Renal pelvis (tissue), 4 donors: Measurements from ENCODE around the gene FGFR3. TPM values are rescaled to one million over a fixed set of nuclear protein-coding genes. Genes with fewer than 3 reads are reported as not detected.

Source experiments
- DNase-seq: peaks from one replicate; pipeline ENCODE4 v3.0.0-alpha.2; 2013
- polyA plus RNA-seq, 3 donors: library from polyadenylated mRNA; unstranded; fragments of 120-200 nt; gene quantifications; one replicate each; pipeline ENCODE4 v1.2.1, GENCODE V29; 2013; ENCODE audit not compliant: insufficient read length in 3 of 3

Gene FGFR3
- polyA plus RNA-seq, 3 donors = 106 to 147 (median 144) TPM

DNA sequence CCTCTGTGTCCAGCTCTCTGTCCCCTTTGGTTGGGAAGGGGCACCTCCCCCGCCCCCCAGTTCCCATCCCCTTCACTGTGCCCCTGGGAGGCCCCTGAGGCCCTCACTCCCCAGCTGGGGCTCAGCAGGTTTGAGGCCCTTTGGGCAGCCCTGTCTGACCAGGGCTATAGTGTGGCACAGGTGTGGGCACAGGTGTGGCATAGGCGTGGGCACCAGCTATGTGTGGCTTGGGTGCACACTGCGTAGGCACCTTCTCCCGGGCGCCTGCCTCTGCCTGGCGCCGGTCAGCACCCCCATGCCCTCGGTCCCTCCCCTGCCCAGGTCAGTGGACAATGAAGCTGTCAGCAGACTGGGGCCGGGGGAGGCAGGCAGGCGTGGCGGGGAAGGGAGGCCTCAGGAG lies 7.5 kb upstream of the FGFR3 start:
- DNase-seq = no peak

DNA sequence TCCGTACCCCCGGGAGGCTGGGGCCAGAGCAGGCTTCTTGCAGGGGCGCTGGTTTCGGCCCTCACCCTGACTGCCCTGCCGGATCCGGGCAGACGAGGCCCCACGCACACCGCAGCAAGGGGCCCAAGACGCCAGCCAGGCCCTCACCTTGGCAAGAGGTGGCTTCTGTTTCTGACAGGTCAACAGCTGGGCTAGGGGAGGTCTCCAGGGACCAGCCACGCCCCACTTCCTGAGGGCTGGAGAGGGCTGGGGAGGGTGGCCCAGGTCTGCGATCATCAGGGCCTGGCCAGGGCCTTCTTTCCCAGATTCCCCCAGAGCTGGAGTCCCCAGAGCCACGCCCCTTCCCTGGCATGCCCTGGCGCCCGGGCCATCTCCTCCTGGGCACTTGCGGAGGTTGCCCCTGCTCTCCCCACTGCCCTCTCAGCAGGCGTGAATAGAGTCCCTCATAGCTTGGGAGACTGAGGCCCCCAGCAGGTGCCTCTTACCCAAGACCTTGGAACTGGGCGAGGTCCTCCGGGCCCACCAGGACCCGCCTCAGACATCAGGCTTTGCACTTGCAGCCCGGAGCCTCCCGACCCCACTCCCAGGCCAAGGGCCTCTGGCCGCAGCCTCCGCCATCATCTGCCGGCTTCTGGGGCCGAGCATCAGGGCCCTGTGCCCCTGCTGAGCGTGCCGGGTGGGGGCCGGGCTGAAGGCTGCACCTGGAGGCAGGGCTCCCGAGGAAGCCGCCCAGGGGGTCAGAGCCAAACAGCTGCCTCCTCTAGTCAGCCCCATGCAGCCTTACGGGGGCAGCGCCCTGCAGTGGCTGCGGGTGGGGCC lies 6.3 kb upstream of the FGFR3 start:
- DNase-seq = no peak

DNA sequence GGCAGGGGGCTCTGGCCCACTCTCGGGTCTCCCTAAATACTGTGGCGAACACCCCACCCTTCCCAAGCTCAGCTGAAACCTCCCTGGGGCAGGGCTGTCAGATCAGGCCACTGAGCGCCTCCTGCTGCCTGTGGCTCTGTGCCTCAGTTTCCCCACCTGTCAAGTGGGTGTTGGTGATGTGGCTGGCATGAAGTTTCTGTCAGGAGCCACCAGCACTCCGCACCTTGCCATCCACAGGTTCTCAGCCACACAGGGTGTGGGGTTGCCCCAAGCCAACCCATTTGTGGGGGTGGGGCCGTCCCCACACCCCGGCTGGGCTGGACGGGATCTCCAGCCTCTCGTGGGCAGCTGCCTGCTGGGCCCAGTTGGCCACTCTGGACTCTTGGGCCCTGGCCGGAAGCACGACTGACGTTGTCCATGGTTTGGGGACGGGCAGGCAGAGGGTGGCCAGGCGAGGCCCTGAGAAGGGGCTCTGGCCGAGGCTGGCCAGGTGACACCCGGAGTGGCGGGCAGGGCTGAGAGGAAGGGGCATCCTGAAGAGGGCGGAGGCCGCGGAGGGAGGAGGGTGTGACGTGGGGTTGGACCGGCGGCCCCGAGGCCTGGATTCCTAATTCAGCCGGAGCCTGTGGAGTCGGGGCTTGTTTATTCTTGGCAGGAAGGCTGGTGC lies 5.5 kb upstream of the FGFR3 start:
- DNase-seq = no peak

DNA sequence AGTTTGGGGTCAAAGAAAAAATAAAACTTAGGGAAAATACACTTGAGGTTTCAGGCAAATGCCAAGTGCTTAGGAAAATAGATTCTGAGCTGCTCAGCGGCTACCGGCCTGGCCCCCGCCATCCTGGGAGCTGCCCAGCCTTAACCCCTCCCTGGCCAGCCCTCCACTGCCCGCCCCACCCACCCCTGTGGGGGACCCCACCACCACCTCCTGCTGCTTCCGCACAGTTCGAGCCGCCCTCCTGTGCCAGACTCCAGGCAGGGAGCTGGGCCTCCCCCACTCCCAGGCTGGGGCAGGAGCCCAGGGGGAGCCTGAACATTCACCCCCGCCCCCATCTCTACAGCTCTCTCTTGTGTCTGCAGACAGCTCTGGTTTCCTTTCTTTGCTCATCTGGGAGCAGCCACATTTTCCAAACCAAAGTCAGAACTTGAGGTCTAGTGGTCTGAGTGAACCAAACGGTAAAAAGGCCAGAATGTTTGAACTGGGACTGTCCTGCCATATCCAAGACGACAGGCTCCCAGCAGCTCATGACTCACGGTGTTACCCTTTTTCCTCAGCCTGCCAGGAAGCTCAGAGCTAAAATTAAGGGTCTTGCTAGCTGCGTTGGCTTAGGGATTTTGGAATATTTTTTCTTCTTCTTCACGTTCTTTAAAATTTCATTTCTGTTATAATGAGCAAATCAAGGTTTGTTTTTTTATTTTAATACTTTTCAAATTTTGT lies 4.7 kb upstream of the FGFR3 start:
- no peak for DNase-seq

DNA sequence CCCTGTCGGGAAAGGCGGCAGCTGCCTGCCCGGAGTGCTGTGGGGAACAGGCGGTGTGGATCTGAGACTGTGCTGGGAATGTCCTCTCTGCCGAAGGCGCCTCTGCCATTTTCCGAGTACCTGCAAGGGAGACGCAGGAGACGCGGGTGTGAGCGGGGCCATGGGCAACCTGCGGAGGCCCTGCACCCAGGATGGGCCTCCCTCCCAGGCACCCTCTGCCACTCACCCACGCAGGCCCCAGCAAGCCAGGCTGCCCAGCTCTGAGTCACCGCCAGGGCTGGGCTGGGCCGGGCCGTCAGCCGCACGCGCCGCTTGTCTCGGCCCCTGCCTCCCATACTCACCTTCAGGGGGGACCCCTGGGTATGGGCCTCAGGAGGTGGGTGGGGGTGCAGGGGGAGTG lies 3.5 kb upstream of the FGFR3 start:
- DNase-seq = no peak

DNA sequence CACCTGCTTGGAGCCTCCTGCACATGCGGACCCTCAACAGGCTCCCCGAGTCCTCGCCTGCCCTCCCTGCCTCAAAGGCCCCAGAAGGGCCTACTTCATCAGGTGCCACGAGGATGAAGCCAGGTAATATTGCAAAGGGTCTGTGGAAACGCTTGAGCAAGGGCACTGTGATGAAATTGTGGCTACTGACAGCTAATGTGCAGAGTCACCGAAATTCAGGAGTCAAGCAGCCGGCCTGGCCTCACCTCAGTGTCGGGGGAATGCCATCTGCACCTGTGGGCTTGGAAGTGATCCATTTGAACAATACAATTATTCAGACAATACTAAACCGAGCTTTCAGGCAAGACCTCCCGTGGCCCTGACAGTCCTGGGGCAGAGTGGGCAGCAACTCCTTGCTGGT lies 3.1 kb upstream of the FGFR3 start:
- no peak for DNase-seq

DNA sequence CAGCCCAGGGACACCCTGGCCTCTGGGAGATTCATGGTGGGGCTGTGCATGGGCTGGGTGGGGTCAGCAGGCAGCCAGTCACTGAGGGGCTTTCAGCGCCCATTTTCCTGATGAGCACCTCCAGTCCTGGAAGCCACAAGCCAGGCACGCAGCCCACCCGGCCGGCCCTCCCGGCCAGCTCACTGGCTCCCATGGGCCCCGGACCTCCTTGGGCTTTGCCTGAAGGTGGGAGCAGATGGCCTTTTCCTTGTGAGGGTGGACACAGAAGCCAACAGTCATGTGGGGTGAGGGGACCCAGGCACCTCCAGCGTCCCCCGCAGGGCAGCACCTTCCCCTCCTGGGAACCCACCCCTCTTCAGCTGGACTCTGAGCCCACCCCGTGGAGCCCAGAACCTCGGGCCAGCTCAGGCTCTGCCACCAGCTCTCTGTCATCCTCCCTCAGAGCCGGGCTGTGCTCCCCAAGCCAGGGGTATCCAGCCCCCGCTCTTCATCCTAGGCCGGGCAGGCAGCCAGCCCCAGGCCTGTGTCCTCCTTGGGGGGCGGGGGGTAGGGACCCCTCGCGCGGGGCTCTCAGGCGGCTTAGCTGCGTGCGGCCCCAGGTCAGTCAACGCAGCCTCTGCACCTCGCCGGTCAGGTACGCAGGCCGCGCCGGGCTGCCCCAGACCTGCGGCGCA lies 798 bp upstream of the FGFR3 start:
- DNase-seq = no peak

DNA sequence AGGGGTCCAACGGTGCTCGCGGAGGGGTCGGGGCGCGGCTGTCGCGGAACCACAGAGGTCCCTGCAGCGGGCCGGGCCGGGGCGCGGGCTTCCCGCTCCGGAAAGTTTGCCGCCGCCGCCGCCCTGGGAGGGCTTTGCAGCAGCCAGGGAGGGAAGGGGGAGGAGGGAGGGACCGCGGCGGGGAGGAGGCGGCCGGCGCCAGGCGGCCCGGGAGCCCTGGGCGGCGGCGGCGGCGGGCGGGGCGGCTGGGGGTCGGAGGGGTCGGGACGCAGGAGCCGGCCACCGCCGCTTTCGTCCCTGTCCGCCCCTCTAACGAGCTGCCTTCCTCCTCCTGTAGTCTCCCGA lies 375 bp downstream of the FGFR3 start:
- no peak for DNase-seq

DNA sequence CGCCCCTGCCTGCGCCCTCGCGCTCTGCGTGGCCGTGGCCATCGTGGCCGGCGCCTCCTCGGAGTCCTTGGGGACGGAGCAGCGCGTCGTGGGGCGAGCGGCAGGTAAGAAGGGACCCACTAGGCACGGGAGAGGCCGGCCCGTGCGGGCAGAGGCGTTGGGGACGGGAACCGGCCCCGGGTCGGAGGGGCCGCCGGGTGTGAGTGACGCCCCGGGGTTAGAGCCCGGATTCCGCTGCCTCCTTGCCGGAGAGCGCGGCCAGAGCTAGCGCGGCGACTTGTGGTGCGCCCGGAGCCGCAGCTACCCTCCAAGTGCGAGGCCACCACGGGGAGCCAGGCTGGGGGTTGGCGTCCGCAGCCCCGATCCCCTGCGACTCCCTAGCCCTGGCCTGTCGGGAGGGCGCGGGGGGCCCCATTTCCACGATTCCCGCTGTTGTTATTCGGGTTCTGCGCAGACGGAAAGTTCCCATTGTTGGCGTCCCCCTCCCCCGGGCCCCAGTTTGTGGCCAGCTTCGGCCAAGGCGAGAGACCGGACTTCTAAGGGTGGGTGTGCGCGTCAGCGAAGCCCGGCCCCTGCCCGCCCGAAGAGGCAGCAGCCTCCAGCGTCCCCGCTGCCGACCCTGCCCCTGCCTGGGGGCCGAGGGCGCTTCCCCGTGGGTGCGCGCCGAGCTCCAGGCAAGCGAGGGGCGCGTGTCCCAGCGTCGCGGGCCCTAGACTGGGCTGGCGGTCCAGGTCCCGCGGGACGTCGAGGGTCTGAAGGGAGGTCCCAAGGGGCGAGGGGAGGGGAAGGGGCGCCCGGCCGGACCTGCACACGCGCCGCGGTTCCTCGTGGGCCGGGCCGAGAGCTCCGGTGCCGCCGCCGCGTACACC lies 1.1 kb downstream of the FGFR3 start:
- DNase-seq = no peak

DNA sequence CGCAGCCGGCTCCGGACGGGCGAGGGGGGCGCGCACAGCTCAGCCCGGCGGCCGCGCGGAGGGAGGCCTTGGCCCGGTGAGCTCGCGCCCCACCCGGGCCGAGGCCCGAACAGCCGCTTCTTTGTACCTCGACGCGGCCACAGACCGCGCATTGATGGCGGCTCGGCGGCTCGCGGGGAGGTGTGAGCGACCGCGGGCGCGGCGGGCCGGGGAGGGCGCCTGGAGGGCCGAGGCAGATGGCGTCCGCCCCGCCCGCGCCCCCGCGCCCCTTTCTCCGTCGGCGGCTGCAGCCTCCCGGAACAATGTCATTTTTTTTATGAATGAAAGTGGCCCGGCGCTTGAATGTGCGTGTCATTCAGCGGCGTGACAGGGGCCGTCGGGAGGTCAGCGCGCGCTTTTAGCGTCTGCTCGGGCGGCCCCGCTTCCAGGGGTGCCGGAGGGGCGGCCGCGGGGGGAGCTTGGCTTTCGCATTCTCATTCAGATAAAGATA lies 1.8 kb downstream of the FGFR3 start:
- DNase-seq = no peak

DNA sequence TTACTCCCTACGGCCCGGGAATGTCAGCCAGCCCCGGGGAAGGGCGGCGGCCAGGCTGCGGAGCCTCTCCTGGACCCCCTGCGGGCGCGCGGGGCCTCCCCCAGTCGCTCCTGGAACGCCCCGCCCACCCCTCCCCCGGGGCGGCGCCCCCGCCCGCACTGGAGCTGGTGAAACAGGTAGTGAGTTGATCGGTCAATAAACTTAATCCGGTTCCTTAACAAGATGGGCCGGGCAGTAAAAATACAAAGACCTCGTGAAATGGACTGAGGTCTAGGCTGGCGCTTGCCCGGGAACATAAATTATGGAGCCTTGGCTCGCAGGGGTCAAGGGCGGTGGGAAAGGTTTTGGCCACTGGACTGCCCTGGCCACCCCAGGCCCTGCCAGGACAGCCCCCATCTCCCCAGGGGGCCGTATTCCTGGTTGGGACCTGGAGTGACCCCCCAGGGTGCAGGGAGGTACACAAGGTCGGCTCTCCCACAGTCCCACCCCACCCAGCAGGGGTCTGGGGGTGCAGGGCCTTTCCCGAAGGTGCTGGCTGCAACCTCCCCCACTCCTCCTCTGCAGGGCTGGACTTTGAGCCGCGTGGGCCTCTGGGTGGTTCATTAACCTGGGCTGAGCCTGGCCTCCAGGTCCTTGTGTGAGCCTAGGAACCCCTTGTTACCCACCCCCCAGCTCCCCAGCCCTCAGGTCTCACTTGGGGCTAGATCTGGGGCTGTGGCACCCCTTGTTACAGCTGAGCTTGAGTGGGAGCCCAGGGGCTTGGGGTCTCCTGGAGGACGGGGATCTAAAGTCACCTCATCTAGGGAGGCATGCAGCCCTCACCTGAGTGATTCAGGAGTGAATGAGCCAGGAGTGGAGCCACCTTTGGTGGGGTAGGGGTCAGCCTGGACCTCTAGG lies 2.5 kb downstream of the FGFR3 start:
- DNase-seq = no peak

DNA sequence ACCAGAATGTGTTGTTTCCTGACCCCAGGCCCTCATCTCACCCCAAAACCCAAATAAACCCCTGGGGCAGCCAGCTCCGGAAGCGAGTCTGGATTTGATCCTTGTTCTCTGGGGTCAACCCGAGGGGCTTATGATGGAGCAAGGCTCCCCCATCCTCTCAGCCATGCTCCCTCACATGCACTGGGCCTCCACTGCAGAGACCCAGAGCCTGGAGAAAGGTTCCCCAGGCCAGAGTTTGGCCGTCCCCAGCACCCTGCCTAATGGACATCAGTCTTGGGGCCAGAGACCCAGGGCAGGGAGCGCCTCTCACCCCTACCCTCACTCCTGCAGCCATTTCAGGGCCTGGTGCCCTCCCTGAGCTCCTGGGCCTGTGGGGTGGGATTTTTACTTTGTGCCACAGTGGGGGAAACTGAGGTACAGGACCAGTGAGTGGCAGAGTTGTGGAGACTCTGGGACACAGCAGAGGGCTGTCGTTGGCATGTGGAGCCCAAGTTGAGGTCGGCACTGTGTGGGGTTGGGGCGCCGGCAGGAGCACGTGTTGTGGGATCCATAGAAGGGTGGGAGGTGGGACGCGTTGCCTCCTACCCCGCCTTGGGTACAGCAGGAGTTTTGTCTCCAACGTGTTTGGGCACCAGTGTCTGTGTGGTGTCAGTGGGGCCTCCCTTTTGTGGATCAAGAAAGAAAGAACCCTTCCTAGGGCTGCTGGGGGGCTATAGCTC lies 3.6 kb downstream of the FGFR3 start:
- DNase-seq = no peak

DNA sequence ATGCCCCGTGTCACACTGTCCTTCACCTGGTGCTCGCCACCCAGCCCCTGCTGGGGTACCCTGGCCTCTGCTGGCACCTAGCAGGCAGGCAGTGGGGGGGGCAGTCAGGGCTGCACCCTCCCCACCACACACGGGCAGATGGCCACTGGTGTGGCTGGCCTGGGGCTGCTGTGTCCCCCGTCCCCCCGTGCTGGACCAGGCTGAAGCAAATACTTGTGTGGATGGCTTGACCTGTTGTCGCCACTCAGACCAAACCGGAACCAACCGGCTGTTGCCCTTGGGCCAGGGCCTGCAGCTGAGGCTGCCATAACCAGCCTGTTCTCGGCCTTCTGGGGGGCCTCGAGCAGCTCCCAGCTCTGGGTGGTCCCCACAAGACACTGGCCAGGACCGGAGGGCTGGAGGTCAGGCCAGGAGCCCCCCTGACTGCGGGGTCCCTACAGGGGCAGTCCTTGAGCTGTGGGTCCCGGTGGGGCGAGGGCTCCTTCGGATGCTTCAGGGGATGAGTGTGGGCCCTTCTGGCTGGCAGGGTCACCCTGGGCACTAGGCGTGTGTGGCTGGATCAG lies 4.3 kb downstream of the FGFR3 start:
- no peak for DNase-seq

DNA sequence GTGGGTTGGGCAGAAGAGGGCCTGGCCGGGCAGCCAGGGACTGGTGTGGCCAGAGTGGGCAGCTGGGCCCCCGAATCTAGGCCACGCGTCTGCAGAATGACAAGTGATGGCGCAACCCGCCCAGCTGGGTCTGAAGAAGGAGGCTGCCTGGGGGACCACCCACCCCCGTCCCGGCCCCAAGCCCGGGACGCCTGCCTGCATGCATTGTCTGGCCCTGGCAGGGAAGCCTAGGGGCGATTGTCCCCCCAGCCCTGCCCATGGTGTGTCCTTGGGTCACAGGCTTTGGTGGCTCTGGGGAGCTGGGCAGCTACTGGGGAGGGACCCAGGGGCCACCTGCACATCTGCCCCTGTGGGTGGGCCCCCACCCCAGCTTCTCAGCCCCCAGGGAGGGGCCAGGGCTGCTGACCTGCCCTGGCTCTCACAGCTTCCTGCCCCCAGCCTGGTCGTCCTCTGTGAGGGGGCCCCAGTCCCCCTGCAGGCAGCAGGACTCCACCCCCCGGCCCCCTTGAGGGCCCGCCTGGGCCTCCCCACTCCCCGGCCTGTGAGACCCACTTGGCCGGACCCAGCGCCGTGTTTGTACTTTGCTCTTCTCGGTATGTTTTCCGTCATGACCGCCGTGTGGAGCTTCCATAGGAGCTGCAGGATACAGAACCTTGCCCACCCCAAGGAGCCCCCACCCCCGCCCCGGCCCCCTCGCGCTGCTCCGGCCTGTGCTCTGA lies 4.9 kb downstream of the FGFR3 start:
- DNase-seq = no peak

DNA sequence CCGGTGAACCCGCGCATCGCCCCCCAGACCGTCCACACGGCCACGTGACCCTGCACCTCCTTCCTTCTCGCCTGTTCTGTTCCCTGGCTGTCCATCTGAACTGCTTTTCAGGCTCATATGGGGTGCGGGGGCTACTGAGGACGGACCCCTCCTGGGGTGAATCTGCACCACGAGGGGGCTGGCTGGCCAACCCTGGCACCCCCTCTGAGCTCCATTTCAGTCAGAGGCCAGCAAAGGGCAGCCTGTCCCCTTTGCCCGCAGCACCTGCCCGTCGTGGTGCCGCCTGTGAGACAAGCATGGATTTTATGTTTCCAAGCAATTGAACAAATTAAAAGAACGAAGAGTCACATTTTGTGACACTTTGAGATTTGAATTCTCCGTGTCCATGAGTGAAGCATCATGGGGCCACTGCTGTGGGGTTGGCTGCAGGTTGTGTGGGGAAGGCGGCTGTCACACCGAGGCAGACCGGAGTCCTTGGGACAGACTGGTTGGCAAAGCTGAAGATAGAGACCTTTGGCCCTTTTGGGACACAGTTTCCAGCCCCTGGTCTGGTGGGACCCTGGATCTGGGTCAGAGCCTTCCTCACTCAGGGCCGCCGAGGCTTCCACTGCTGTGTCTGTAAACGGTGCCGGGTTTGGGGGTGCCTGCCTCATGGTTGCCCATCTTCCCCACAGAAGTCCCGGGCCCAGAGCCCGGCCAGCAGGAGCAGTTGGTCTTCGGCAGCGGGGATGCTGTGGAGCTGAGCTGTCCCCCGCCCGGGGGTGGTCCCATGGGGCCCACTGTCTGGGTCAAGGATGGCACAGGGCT lies 5.7 kb downstream of the FGFR3 start:
- no peak for DNase-seq

DNA sequence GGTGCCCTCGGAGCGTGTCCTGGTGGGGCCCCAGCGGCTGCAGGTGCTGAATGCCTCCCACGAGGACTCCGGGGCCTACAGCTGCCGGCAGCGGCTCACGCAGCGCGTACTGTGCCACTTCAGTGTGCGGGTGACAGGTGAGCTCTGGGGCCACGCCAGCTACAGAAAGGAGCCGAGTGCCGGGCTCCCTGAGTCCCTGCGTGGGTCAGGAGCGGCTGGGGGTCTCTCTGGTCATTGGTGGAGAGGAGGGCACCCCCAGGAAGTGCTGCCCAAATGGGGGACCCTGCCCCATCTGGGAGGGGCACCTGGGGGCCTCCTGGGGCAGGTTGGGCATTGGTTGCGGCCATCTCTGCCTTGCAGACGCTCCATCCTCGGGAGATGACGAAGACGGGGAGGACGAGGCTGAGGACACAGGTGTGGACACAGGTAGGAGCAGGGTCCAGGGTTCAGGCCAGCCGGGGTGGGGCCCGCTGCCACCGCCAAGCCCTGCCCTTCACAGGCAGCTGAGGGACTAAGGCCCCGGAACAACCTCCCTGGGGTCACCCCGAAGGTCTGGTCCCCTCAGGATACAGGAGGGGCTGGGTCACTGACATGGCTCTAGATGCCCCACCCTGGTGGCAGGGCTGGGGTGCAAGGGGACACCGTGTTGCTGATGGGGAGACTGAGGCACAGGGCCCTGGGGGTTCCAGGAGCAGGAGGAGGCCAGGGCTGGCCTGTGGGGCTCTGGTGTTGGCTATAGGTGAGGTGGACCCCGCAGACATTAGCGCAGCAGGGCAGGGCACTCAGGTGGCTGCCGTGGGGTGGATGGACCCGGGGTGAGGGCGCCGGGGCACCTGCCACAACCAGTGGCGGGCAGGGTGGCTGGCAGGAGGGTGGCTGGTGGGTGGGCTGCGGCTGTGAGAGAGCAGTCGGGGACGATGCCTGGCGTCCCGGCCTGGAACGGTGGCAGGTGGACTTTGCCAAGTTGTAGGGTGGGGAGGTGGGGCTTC lies 6.6 kb downstream of the FGFR3 start:
- no peak for DNase-seq
